ENCODE measurements around the gene SRSF2. TPM values are rescaled to one million over a fixed set of nuclear protein-coding genes. Genes with fewer than 3 reads are reported as not detected.

Gene SRSF2
- total and polyA plus RNA-seq, 9 of the 15 experiments (the other 6 are each of a cell fraction or from before 2014, with no cell fraction given), result 161 to 583 (median 393) TPM

- Histone ChIP-seq H3K4me3 (no peak overlapping the region), H3K36me3 (ENCODE audit: control insufficient read depth, insufficient read depth, low read length) (peaks cover 5% of the 10 kb centered on the region; the same call in 1 of the 3 replicates), H3K9ac (ENCODE audit: insufficient read depth in 1 of 2, low read depth in 2 of 2, low read length in 2 of 2) (peak overlapping the region in 1 of 2 experiments; percentile 75; a peak in 2 of 4 replicates), H3K27ac (ENCODE audit: extremely low read depth, low read depth, low read length) (no peak overlapping the region), H3K9me3 (replicated peaks; ENCODE audit: control insufficient read depth, insufficient read depth, low read depth, low read length) (no peaks in the 10 kb centered on the region), H3K79me2 (ENCODE audit: control insufficient read depth, insufficient read depth, low read length) (no peaks in the 10 kb centered on the region), H4K20me1 (replicated peaks; ENCODE audit: control insufficient read depth, insufficient read depth, low read length) (peaks cover 5% of the 10 kb centered on the region; the same call in 1 of the 2 replicates), H3K4me1 (replicated peaks in 1 of 2; ENCODE audit: control insufficient read depth in 2 of 2, insufficient read depth in 2 of 2, low read length in 2 of 2) (peaks cover 25 to 35% of the 10 kb centered on the region in 2 experiments; a peak in 4 of 5 replicates), H3K9me1 (ENCODE audit: control insufficient read depth, insufficient read depth, low read length) (no peaks in the 10 kb centered on the region), H2AFZ (ENCODE audit: low read depth, low read length) (no peak overlapping the region), H3K4me2 (ENCODE audit: insufficient read depth, low read length) (peak overlapping the region; percentile 11; the same call in 1 of the 2 replicates), H3K27me3 (ENCODE audit: control insufficient read depth in 2 of 2, insufficient read depth in 2 of 2, low read length in 2 of 2) (no peaks in the 10 kb centered on the region)
- FAIRE-seq, result peak; percentile 54
- WGBS (ENCODE audit: insufficient coverage, low coverage, missing lambda C conversion rate), result 40% methylated on average over 12 of the region's 14 CpGs
- POLR2A ChIA-PET, result interaction anchor here (0.6 to 2.8 kb wide), 9 partner anchors 9 to 180 kb away, joined by 3 to 19 read pairs (median 6); partner anchors contain the start of gene SRSF2
- ATAC-seq, result peak; percentile 59
- CTCF ChIA-PET (ENCODE audit: low intra/inter-chr PET ratio), result no interaction called here
- peak; percentile 40 to 63 (median 54) for DNase-seq (ENCODE audit: extremely low read depth in 1 of 4, low spot score in 3 of 4)
- in situ Hi-C loops (cut with MboI) (no loop called here), intact Hi-C loops (cut with micrococcal nuclease) (no loop called here)
- no TSS peak for BruUV-seq (replicated peaks)
- peak; percentile 27; the same call in 1 of the 2 replicates for TF ChIP-seq VEZF1 (CRISPR knock-in tag; IDR thresholded peaks at IDR 0.05)
- peak in 1 of 2 experiments; percentile 48; a peak in 2 of 4 replicates for TF ChIP-seq RAD21 (CRISPR knock-in tag; conservative IDR thresholded peaks at IDR 0.05 in 1 of 2, IDR thresholded peaks at IDR 0.05 in 1 of 2)
- TF ChIP-seq ZFX (CRISPR knock-in tag; IDR thresholded peaks at IDR 0.05), result 0 out of 2 replicates have a peak, but pooled peaks have one; percentile 8
- TF ChIP-seq, protein P1, sequence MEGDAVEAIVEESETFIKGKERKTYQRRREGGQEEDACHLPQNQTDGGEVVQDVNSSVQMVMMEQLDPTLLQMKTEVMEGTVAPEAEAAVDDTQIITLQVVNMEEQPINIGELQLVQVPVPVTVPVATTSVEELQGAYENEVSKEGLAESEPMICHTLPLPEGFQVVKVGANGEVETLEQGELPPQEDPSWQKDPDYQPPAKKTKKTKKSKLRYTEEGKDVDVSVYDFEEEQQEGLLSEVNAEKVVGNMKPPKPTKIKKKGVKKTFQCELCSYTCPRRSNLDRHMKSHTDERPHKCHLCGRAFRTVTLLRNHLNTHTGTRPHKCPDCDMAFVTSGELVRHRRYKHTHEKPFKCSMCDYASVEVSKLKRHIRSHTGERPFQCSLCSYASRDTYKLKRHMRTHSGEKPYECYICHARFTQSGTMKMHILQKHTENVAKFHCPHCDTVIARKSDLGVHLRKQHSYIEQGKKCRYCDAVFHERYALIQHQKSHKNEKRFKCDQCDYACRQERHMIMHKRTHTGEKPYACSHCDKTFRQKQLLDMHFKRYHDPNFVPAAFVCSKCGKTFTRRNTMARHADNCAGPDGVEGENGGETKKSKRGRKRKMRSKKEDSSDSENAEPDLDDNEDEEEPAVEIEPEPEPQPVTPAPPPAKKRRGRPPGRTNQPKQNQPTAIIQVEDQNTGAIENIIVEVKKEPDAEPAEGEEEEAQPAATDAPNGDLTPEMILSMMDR (IDR thresholded peaks at IDR 0.05 in 2 of 3, conservative IDR thresholded peaks at IDR 0.05 in 1 of 3; ENCODE audit: insufficient read depth in 2 of 3, low read depth in 1 of 3, low read length in 3 of 3), result peak; percentile 62 to 81 (median 64)
- TF ChIP-seq TAF1 (IDR thresholded peaks at IDR 0.05; ENCODE audit: control insufficient read depth, extremely low read depth, insufficient read depth, low read length, severe bottlenecking), result no peak
- TF ChIP-seq MAZ (CRISPR knock-in tag; conservative IDR thresholded peaks at IDR 0.05 in 1 of 2, IDR thresholded peaks at IDR 0.05 in 1 of 2), result 0 out of 4 replicates have a peak, but pooled peaks of 1 of the 2 experiments have one; percentile 14
- TF ChIP-seq TFAP4 (CRISPR knock-in tag; IDR thresholded peaks at IDR 0.05; ENCODE audit: borderline replicate concordance), result peak; percentile 48; the same call in 1 of the 2 replicates
- no peak for TF ChIP-seq ZNF134 (CRISPR knock-in tag; conservative IDR thresholded peaks at IDR 0.05)
- no peak for TF ChIP-seq TRIM25 (IDR thresholded peaks at IDR 0.05; ENCODE audit: borderline replicate concordance)
- TF ChIP-seq ZBTB7A (IDR thresholded peaks at IDR 0.05; ENCODE audit: borderline replicate concordance, control insufficient read depth, low read depth, low read length), result peak; percentile 90
- TF ChIP-seq LARP7 (IDR thresholded peaks at IDR 0.05), result no peak
- TF ChIP-seq MEF2A (IDR thresholded peaks at IDR 0.05; ENCODE audit: control insufficient read depth, low read depth, low read length), result no peak
- TF ChIP-seq ZBED1 (IDR thresholded peaks at IDR 0.05), result no peak
These were observed 28.9 kb downstream of the SRSF2 start for GRCh38 chr17:76707985-76708807.

All from K562 (cell line).